Glutamatergic neuron (in vitro differentiated cells): ENCODE measurements around the gene NPHP1. TPM values are rescaled to one million over a fixed set of nuclear protein-coding genes. Genes with fewer than 3 reads are reported as not detected.

ENCODE experiments used
- DNase-seq: peaks from one replicate; pipeline ENCODE4 v3.0.0; 2022
- H3K27ac Mint-ChIP-seq: one replicate; pipeline ENCODE4 v1.8.0; 2020; ENCODE audit warnings: mild to moderate bottlenecking, mixed read lengths, inconsistent platforms; ENCODE audit not compliant: unreplicated experiment
- H3K27me3 Mint-ChIP-seq: one replicate; pipeline ENCODE4 v1.8.0; 2020; ENCODE audit warnings: mild to moderate bottlenecking, moderate library complexity, mixed read lengths, inconsistent platforms; ENCODE audit not compliant: unreplicated experiment
- H3K36me3 Mint-ChIP-seq: one replicate; pipeline ENCODE4 v1.8.0; 2020; ENCODE audit warnings: mild to moderate bottlenecking, mixed read lengths, inconsistent platforms; ENCODE audit not compliant: unreplicated experiment
- H3K4me1 Mint-ChIP-seq: one replicate; pipeline ENCODE4 v1.8.0; 2020; ENCODE audit warnings: mild to moderate bottlenecking, low read depth, mixed read lengths, inconsistent platforms; ENCODE audit not compliant: unreplicated experiment
- H3K4me3 Mint-ChIP-seq: one replicate; pipeline ENCODE4 v1.8.0; 2020; ENCODE audit warnings: mild to moderate bottlenecking, mixed read lengths, inconsistent platforms; ENCODE audit not compliant: unreplicated experiment
- H3K9me3 Mint-ChIP-seq: one replicate; pipeline ENCODE4 v1.8.0; 2020; ENCODE audit warnings: mild to moderate bottlenecking, moderate library complexity, mixed read lengths, inconsistent platforms; ENCODE audit not compliant: unreplicated experiment
- CTCF ChIP-seq: fragments of 200-600 bp; sonication (generic); IDR thresholded peaks from one replicate; pipeline ENCODE4 v1.5.0; 2021; ENCODE audit not compliant: partially characterized antibody, unreplicated experiment
- total RNA-seq: library from RNA; stranded (reverse); fragmentation: NEBNext Ultra II Directional; extraction: Animal tissue kit (Norgen Biotek cat#: 25700); gene quantifications from one replicate; pipeline ENCODE4 v1.2.1, GENCODE V29; 2021; ENCODE audit not compliant: unreplicated experiment

NPHP1 gene
- total RNA-seq, 1 donor from 2014 or later = 2.5 TPM

GRCh38 chr2:110126086-110126773 is 78.6 kb downstream of the NPHP1 start:
- H3K4me3 Mint-ChIP-seq = no peak overlapping the region
- H3K9me3 Mint-ChIP-seq = no peaks in the 10 kb centered on the region
- no peak for TF ChIP-seq CTCF

DNA sequence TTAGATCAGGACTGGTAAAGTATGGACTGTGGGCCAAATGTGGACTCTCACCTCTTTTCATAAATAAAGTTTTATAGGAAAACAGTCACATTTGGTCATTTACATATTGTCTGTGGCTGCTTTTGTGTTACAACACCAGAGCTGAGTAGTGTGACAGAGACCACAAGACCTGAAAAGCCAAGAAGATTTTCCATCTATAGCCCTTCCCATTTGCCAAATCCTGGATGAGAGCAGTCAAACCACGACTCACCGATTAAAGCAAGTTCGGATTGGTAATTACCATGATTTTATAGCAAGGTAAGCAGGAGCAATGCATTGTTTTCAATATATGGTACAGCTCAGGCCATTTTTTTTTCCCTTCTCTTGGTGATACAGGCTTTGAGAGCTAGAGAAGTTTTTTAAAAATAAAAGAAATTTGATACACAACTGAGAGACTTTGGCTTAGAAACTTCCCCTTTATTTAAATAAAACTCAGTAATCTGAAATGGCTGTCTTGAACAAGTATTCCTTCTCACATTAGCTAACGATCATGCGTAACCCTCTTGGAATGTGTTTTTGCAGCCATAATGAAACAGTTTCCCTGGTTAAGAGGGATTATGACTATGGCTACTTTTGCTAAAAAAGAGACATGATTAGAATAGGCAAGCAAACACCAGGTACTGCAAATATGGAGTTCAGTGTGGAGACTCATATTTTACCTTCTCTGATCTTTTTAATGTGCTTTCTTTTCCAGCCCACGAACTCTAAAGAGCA is 79.7 kb downstream of the NPHP1 start:
- H3K4me1 Mint-ChIP-seq = no peaks in the 10 kb centered on the region
- H3K4me3 Mint-ChIP-seq = no peak overlapping the region
- H3K27me3 Mint-ChIP-seq = no peaks in the 10 kb centered on the region
- H3K36me3 Mint-ChIP-seq = no peaks in the 10 kb centered on the region
- no peak for DNase-seq
- no peaks in the 10 kb centered on the region for H3K9me3 Mint-ChIP-seq
- H3K27ac Mint-ChIP-seq = no peak overlapping the region
- TF ChIP-seq CTCF = no peak

More at GRCh38 chr2:110126086-110126773, 78.6 kb downstream of the NPHP1 start:
- Mint-ChIP-seq H3K27ac (no peak overlapping the region), H3K36me3 (no peaks in the 10 kb centered on the region), H3K27me3 (no peaks in the 10 kb centered on the region), H3K4me1 (no peaks in the 10 kb centered on the region)
- no peak for DNase-seq

DNA sequence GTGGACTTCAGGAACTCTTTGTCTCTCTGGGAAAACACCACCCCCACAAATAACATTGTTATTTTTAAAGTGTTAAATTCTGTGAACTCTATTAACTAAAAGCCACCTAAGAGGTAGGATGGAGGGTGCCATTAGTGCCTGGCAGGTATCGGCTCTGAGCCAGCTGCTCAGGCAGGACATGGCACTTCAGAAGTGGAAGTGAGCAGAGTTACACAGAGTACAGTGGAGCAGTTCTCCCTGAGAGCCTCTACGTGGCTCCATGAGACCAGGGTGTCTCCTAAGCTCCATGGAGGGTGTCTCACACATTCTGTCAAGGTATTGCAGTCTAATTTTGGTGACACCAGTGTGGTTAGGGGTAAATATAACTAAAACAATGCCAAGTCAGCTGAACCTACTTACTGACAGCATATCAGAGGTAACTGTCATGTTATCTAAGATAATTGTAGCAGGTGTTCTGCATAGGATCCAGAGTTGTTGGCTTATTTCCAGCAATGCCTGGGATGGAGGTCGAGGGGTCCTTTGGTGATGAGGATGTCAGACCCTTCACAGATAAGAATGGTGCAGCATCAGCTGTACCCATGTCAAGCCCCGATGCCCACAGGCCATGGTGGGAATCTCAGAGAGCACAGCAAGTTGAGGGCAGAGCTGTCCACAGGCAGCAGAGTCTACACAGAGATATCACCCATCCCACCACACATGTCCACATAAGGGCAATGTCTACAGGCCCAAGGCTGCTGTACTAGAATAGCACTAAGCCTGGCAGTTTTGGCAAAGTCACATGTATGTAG is 80.6 kb downstream of the NPHP1 start:
- DNase-seq = no peak
- no peaks in the 10 kb centered on the region for H3K9me3 Mint-ChIP-seq
- H3K27ac Mint-ChIP-seq = no peak overlapping the region
- H3K4me1 Mint-ChIP-seq = no peaks in the 10 kb centered on the region
- no peak overlapping the region for H3K4me3 Mint-ChIP-seq
- H3K36me3 Mint-ChIP-seq = no peaks in the 10 kb centered on the region
- no peak for TF ChIP-seq CTCF
- no peaks in the 10 kb centered on the region for H3K27me3 Mint-ChIP-seq

- no peak overlapping the region for H3K27ac Mint-ChIP-seq
- H3K4me1 Mint-ChIP-seq = no peaks in the 10 kb centered on the region
- peaks cover 4% of the 10 kb centered on the region for H3K27me3 Mint-ChIP-seq
- no peak overlapping the region for H3K4me3 Mint-ChIP-seq
- TF ChIP-seq CTCF = no peak
- no peak for DNase-seq
- no peaks in the 10 kb centered on the region for H3K36me3 Mint-ChIP-seq
- H3K9me3 Mint-ChIP-seq = no peaks in the 10 kb centered on the region
Observed at GRCh38 chr2:110121592-110121991, 83.2 kb downstream of the NPHP1 start.

DNA sequence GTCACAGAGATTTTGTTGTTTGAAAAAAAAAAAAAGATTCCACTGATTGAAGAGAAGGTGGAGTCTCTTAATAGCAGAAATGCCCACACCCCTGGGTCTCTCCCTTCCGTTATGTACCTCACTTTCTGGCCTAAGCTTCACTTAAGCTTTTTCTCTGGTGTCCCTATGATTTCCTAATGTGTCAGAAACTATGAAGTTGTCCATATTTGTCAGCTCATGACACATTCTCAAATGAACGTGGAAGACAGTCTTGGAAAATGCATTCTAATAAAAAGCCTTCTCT is 83.8 kb downstream of the NPHP1 start:
- Mint-ChIP-seq H3K36me3 (no peaks in the 10 kb centered on the region), H3K27ac (no peak overlapping the region), H3K4me1 (no peaks in the 10 kb centered on the region), H3K9me3 (no peaks in the 10 kb centered on the region), H3K4me3 (no peak overlapping the region), H3K27me3 (peaks cover 6% of the 10 kb centered on the region)
- DNase-seq = no peak
- no peak for TF ChIP-seq CTCF
